Stimulated activated CD4-positive, alpha-beta T cell treated with anti-CD3 and anti-CD28 coated beads, Interleukin-12 subunit alpha, Interleukin-12 subunit beta, amount 100 ng/mL, for 24 hours (primary cell): ENCODE results near the gene TMEM144.

Source experiments
- DNase-seq, 2 experiments: peaks; one replicate each; pipeline ENCODE4 v3.0.0-alpha.2; 2020; ENCODE audit warnings: low read depth in 2 of 2

TMEM144 gene

GRCh38 chr4:158297866-158298265, 87.6 kb downstream of the TMEM144 start:
- no peak for DNase-seq

- DNase-seq, result no peak
These were observed 89.2 kb downstream of the TMEM144 start for GRCh38 chr4:158299459-158300007.

DNA sequence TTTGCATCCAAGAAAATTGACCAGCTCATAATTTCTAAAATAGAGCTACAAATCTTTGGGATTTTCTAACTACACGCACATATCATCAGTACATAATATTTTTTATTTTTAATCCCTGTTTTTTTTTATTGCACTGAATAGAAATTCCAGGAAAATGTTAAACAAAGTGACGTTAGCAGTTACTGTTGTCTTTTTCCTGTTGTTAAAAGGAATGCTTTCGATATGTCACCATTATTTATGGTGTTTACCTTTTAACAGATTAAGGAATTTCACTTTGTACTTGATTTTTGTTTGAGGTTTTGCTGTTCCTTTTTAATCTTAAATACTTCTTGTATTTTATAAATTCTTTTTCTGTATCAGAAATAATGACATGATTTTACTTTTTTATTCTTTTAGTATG, 89.7 kb downstream of the TMEM144 start:
- no peak for DNase-seq

DNA sequence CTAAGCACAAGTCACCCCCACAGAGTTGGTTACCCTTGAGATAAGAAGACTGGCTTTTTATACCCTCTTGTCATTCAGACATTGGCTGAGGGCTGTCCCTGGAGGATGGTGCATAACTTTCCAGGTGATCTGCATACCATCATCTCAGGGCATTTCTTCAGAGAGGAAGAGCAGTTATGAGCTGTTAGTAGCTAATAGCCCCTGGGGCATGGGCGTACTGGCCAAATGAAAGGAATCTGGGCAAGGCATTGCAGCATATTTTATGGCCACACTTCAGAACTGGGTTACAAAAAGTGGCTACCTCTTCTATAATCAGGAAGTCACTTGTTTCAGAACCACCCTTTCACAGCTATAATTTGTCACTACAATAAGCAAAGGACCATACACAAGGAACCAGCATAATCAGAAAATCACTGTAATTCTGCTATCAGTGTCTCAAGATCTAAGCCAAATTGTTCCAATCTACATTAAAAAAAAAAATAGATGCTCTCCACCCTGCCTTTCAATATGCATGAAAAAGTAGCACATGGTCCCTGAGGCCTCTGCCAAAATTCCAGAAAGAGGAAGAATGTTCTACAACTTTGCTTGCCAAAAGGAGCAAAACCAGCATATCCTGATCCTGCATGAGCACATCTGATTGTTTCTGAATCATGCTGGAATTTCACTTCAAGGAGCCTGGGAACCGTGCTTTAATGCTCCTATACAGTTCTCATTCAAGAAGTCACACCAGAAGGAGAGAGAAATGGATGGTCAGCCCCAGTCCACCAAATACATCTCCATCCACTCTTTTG, 92.0 kb downstream of the TMEM144 start:
- no peak for DNase-seq

GRCh38 chr4:158304694-158305093, 94.4 kb downstream of the TMEM144 start:
- DNase-seq, result no peak
